ENCODE results near the gene NXN. TPM values are rescaled to one million over a fixed set of nuclear protein-coding genes. Genes with fewer than 3 reads are reported as not detected.

Gene NXN
- total RNA-seq, 1 experiment from 2014 or later: 20.8 TPM

GRCh38 chr17:957856-958421, 21.6 kb downstream of the NXN start:
- Histone ChIP-seq H3K4me1 (ENCODE audit: insufficient read depth, low read length) (no peaks in the 10 kb centered on the region), H3K27me3 (ENCODE audit: low read length) (no peaks in the 10 kb centered on the region), H3K4me2 (ENCODE audit: low read length) (no peak overlapping the region), H3K79me2 (ENCODE audit: low read length) (no peaks in the 10 kb centered on the region), H3K9me2 (replicated peaks; ENCODE audit: low read length) (no peaks in the 10 kb centered on the region), H2AFZ (ENCODE audit: low read length) (no peak overlapping the region), H3K9ac (ENCODE audit: low read length) (no peak overlapping the region), H3K9me3 (ENCODE audit: low read length) (no peaks in the 10 kb centered on the region), H3K36me3 (ENCODE audit: low read depth, low read length) (no peaks in the 10 kb centered on the region), H4K20me1 (ENCODE audit: low read length) (no peaks in the 10 kb centered on the region), H3K27ac (ENCODE audit: low read length) (no peak overlapping the region), H3K4me3 (ENCODE audit: low read length) (no peak overlapping the region), H3F3A (ENCODE audit: low read length, unreplicated experiment) (no peaks in the 10 kb centered on the region)
- CTCF ChIA-PET: no interaction called here
- BruUV-seq (replicated peaks): no TSS peak
- ATAC-seq: no peak
- intact Hi-C loops (cut with micrococcal nuclease): no loop called here
- TF ChIP-seq CTCF (conservative IDR thresholded peaks at IDR 0.05; ENCODE audit: low read depth, low read length) (no peak), EZH2 (IDR thresholded peaks at IDR 0.05; ENCODE audit: low read length, unreplicated experiment) (no peak), EZH2phosphoT487 (IDR thresholded peaks at IDR 0.05; ENCODE audit: borderline replicate concordance, low read length) (no peak)
- DNase-seq: no peak
- POLR2A ChIA-PET (ENCODE audit: unreplicated experiment): no interaction called here

DNA sequence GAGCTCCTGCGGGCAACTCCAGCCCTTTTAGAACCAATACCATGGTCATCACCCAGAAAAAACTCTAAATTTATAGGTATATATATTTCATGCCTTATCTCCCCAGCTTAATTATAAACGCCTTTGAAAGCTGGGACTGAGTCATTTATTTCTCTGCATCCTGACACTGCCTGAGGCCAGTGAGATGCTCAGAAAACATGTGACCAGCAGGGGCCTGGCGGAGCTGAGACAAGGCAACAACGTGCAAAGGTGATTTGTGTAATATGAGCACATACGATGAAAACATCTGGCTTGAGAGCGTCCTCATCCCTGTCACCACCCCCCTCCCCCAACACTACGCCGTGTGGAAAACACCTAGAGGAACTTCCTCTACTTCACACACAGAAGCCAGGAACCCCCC, 22.7 kb downstream of the NXN start:
- H3F3A ChIP-seq (ENCODE audit: low read length, unreplicated experiment): no peaks in the 10 kb centered on the region
- CTCF ChIA-PET: interaction anchor here (0.8 kb wide), 1 partner anchor 24 kb away, joined by 3 read pairs; no protein-coding TSS in a partner anchor
- H3K36me3 ChIP-seq (ENCODE audit: low read depth, low read length): no peaks in the 10 kb centered on the region
- DNase-seq: peak; percentile 45
- no peaks in the 10 kb centered on the region for H3K9me3 ChIP-seq (ENCODE audit: low read length)
- H3K4me3 ChIP-seq (ENCODE audit: low read length): no peak overlapping the region
- intact Hi-C loops (cut with micrococcal nuclease): no loop called here
- ATAC-seq: peak; percentile 55
- H3K4me2 ChIP-seq (ENCODE audit: low read length): no peak overlapping the region
- H3K79me2 ChIP-seq (ENCODE audit: low read length): no peaks in the 10 kb centered on the region
- POLR2A ChIA-PET (ENCODE audit: unreplicated experiment): no interaction called here
- no TSS peak for BruUV-seq (replicated peaks)
- no peak overlapping the region for H3K27ac ChIP-seq (ENCODE audit: low read length)
- H3K4me1 ChIP-seq (ENCODE audit: insufficient read depth, low read length): no peaks in the 10 kb centered on the region; the same call in 1 of the 2 replicates
- no peaks in the 10 kb centered on the region for H4K20me1 ChIP-seq (ENCODE audit: low read length)
- H2AFZ ChIP-seq (ENCODE audit: low read length): no peak overlapping the region
- no peak overlapping the region for H3K9ac ChIP-seq (ENCODE audit: low read length)
- TF ChIP-seq EZH2phosphoT487 (IDR thresholded peaks at IDR 0.05; ENCODE audit: borderline replicate concordance, low read length) (no peak), CTCF (conservative IDR thresholded peaks at IDR 0.05; ENCODE audit: low read depth, low read length) (no peak), EZH2 (IDR thresholded peaks at IDR 0.05; ENCODE audit: low read length, unreplicated experiment) (no peak)
- H3K27me3 ChIP-seq (ENCODE audit: low read length): no peaks in the 10 kb centered on the region
- H3K9me2 ChIP-seq (replicated peaks; ENCODE audit: low read length): no peaks in the 10 kb centered on the region

DNA sequence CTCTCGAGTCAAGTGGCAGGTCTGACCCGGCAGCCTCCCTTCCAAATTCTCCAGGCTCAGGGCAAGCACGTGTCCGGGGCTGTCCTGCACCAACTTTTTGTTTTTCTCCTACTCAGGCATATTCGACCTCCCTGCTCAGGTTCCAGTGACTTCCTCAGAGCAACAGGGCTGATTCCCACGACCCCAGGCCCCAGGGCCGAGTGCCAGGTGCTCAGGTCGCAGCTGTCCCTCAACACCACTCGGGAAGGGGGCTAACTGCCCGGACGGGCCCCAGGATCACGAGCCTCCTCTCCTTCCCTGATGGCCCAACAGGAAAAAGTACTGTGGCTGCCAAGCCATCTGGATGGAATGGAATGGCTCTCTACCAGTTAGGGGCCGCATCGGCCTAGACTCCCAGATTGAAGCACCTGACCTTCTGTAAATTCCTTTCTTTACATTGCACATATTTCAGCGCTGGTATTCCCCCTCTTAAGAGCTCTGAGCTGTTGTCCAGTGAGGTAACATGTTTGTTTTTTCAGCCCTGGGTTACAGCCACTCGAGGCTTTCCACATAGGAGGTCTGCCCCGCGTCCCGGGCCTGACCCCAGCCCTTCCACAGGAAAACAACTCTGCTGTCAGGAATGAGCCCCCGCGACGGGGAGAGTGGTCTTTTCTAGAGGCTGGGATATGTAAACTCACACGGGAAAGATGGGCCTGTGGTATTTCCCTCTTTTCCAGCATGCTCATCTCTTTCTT, 25.0 kb downstream of the NXN start:
- no peaks in the 10 kb centered on the region for H3K9me3 ChIP-seq (ENCODE audit: low read length)
- H3K4me1 ChIP-seq (ENCODE audit: insufficient read depth, low read length): no peaks in the 10 kb centered on the region; the same call in 1 of the 2 replicates
- H3K27ac ChIP-seq (ENCODE audit: low read length): no peak overlapping the region
- H3K9ac ChIP-seq (ENCODE audit: low read length): no peak overlapping the region
- no peak overlapping the region for H2AFZ ChIP-seq (ENCODE audit: low read length)
- TF ChIP-seq EZH2 (IDR thresholded peaks at IDR 0.05; ENCODE audit: low read length, unreplicated experiment) (no peak), CTCF (conservative IDR thresholded peaks at IDR 0.05; ENCODE audit: low read depth, low read length) (no peak), EZH2phosphoT487 (IDR thresholded peaks at IDR 0.05; ENCODE audit: borderline replicate concordance, low read length) (no peak)
- H3F3A ChIP-seq (ENCODE audit: low read length, unreplicated experiment): no peaks in the 10 kb centered on the region
- H3K27me3 ChIP-seq (ENCODE audit: low read length): no peaks in the 10 kb centered on the region
- no peaks in the 10 kb centered on the region for H4K20me1 ChIP-seq (ENCODE audit: low read length)
- no peaks in the 10 kb centered on the region for H3K36me3 ChIP-seq (ENCODE audit: low read depth, low read length)
- no peak for DNase-seq
- H3K79me2 ChIP-seq (ENCODE audit: low read length): no peaks in the 10 kb centered on the region
- intact Hi-C loops (cut with micrococcal nuclease): no loop called here
- ATAC-seq: no peak
- H3K9me2 ChIP-seq (replicated peaks; ENCODE audit: low read length): no peaks in the 10 kb centered on the region
- no peak overlapping the region for H3K4me2 ChIP-seq (ENCODE audit: low read length)
- POLR2A ChIA-PET (ENCODE audit: unreplicated experiment): no interaction called here
- BruUV-seq (replicated peaks): no TSS peak
- H3K4me3 ChIP-seq (ENCODE audit: low read length): no peak overlapping the region
- CTCF ChIA-PET: no interaction called here
